Neutrophil (primary cell): Measurements from ENCODE around the gene SLC30A3.
A peak's percentile ranks its signal among the peaks of the same experiment; 100 is the strongest.
"Not testable (repeated sequence)": the region's sequence is repeated elsewhere in the genome, so short reads cannot be mapped to it uniquely, and the experiment has no call there.

Experiments used
- H3K27ac ChIP-seq: fragments of 200-600 bp; sonication (generic); 2 replicates; pipeline ENCODE4 v1.5.1; 2016; ENCODE audit warnings: mild to moderate bottlenecking, moderate library complexity
- H3K27me3 ChIP-seq: fragments of 200-600 bp; sonication (generic); 2 replicates; pipeline ENCODE4 v1.6.0; 2016; ENCODE audit warnings: mild to moderate bottlenecking
- H3K36me3 ChIP-seq: fragments of 200-600 bp; sonication (generic); 2 replicates; pipeline ENCODE4 v1.5.1; 2017
- H3K4me1 ChIP-seq, 2 experiments: fragments of 200-600 bp in 1 of 2; sonication (generic) in 1 of 2; 1 replicate in 1 of 2; 2 replicates in 1 of 2; pipeline versions ENCODE4 v1.5.1 to v1.6.1; 2013 to 2016; ENCODE audit warnings: low read depth in 1 of 2, low read length in 1 of 2, mild to moderate bottlenecking in 1 of 2, moderate library complexity in 1 of 2; ENCODE audit not compliant: control insufficient read depth in 1 of 2, insufficient read depth in 1 of 2
- H3K4me3 ChIP-seq, 2 experiments: fragments of 200-600 bp in 1 of 2; sonication (generic) in 1 of 2; 1 replicate in 1 of 2; 2 replicates in 1 of 2; pipeline ENCODE4 v1.5.1; 2013 to 2016; ENCODE audit warnings: low read depth in 1 of 2, low read length in 1 of 2, mild to moderate bottlenecking in 1 of 2, moderate library complexity in 1 of 2
- H3K9me3 ChIP-seq: fragments of 200-600 bp; sonication (generic); 2 replicates; pipeline ENCODE4 v1.5.1; 2016
- CTCF ChIP-seq: fragments of 200-600 bp; sonication (generic); IDR thresholded peaks from 2 replicates; pipeline ENCODE4 v1.5.1; 2016; ENCODE audit warnings: antibody characterized with exemption

SLC30A3 gene

GRCh38 chr2:27303093-27304025, 40.5 kb upstream of the SLC30A3 start:
- no peak overlapping the region for H3K27ac ChIP-seq
- H3K4me3 ChIP-seq, result peak overlapping the region in 1 of 2 experiments; percentile 22
- TF ChIP-seq CTCF, result peak; percentile 75
- H3K9me3 ChIP-seq, result no peaks in the 10 kb centered on the region
- H3K4me1 ChIP-seq, result peaks cover 0 to 3% of the 10 kb centered on the region in 2 experiments
- H3K36me3 ChIP-seq, result peaks cover 5% of the 10 kb centered on the region
- peaks cover 49% of the 10 kb centered on the region for H3K27me3 ChIP-seq

- not testable (repeated sequence) for H3K4me1 ChIP-seq, H3K9me3 ChIP-seq, H3K4me3 ChIP-seq, H3K36me3 ChIP-seq, H3K27ac ChIP-seq
- H3K27me3 ChIP-seq, result peaks cover 22% of the 10 kb centered on the region
These were observed 37.8 kb upstream of the SLC30A3 start for GRCh38 chr2:27300606-27301005.

GRCh38 chr2:27298391-27299080, 35.7 kb upstream of the SLC30A3 start:
- Histone ChIP-seq H3K4me3 (no peak overlapping the region), H3K36me3 (no peaks in the 10 kb centered on the region), H3K4me1 (peaks cover 0 to 4% of the 10 kb centered on the region in 2 experiments), H3K9me3 (no peaks in the 10 kb centered on the region), H3K27me3 (peaks cover 8% of the 10 kb centered on the region), H3K27ac (no peak overlapping the region)
- TF ChIP-seq CTCF, result no peak

GRCh38 chr2:27297195-27297594, 34.3 kb upstream of the SLC30A3 start:
- H3K4me1 ChIP-seq, result peaks cover 0 to 4% of the 10 kb centered on the region in 2 experiments
- no peaks in the 10 kb centered on the region for H3K9me3 ChIP-seq
- no peak overlapping the region for H3K4me3 ChIP-seq
- TF ChIP-seq CTCF, result no peak
- H3K36me3 ChIP-seq, result no peaks in the 10 kb centered on the region
- H3K27ac ChIP-seq, result no peak overlapping the region
- peaks cover 5% of the 10 kb centered on the region for H3K27me3 ChIP-seq

- H3K9me3 ChIP-seq, result no peaks in the 10 kb centered on the region
- no peak overlapping the region for H3K27ac ChIP-seq
- no peak overlapping the region for H3K4me3 ChIP-seq
- peaks cover 12% of the 10 kb centered on the region for H3K27me3 ChIP-seq
- TF ChIP-seq CTCF, result no peak
- no peaks in the 10 kb centered on the region for H3K36me3 ChIP-seq
- H3K4me1 ChIP-seq, result peaks cover 0 to 4% of the 10 kb centered on the region in 2 experiments
These were observed 33.6 kb upstream of the SLC30A3 start for GRCh38 chr2:27296481-27296880.

- Histone ChIP-seq H3K36me3 (no peaks in the 10 kb centered on the region), H3K4me3 (no peak overlapping the region), H3K4me1 (peaks cover 0 to 4% of the 10 kb centered on the region in 2 experiments), H3K27ac (no peak overlapping the region), H3K9me3 (no peaks in the 10 kb centered on the region), H3K27me3 (peaks cover 26% of the 10 kb centered on the region)
- TF ChIP-seq CTCF, result no peak
These were observed 32.1 kb upstream of the SLC30A3 start for GRCh38 chr2:27294928-27295327.
